H9 (cell line): ENCODE results near the gene GVQW3. TPM values are rescaled to one million over a fixed set of nuclear protein-coding genes. Genes with fewer than 3 reads are reported as not detected.

Experiments
- DNase-seq: peaks from one replicate; pipeline ENCODE4 v3.0.0-alpha.2; 2017
- H2AFZ ChIP-seq: one replicate; pipeline ENCODE4 v1.6.1; 2013; ENCODE audit warnings: mild to moderate bottlenecking, low read length, control low read depth, moderate library complexity
- H2AK5ac ChIP-seq: 2 replicates; pipeline ENCODE4 v1.6.1; 2013; ENCODE audit warnings: low read length, control low read depth, mixed read lengths; ENCODE audit not compliant: insufficient read length
- H2BK120ac ChIP-seq: one replicate; pipeline ENCODE4 v1.6.1; 2013; ENCODE audit warnings: low read depth, mild to moderate bottlenecking, low read length, control low read depth, inconsistent platforms; ENCODE audit not compliant: poor library complexity, severe bottlenecking
- H2BK12ac ChIP-seq: 2 replicates; pipeline ENCODE4 v1.6.1; 2013; ENCODE audit warnings: low read length, control low read depth, mixed read lengths, low read depth; ENCODE audit not compliant: insufficient read length
- H2BK15ac ChIP-seq: 2 replicates; pipeline ENCODE4 v1.6.1; 2013; ENCODE audit warnings: low read depth, low read length, control low read depth
- H2BK20ac ChIP-seq: one replicate; pipeline ENCODE4 v1.6.1; 2013; ENCODE audit warnings: low read depth, mild to moderate bottlenecking, low read length, control low read depth, inconsistent platforms; ENCODE audit not compliant: poor library complexity, severe bottlenecking
- H2BK5ac ChIP-seq: 2 replicates; pipeline ENCODE4 v1.6.1; 2013; ENCODE audit warnings: low read length, control low read depth, mixed read lengths; ENCODE audit not compliant: insufficient read length
- H3K14ac ChIP-seq: 2 replicates; pipeline ENCODE4 v1.6.1; 2013; ENCODE audit warnings: low read length, control low read depth; ENCODE audit not compliant: insufficient read depth
- H3K18ac ChIP-seq: 2 replicates; pipeline ENCODE4 v1.6.1; 2013; ENCODE audit warnings: low read depth, mild to moderate bottlenecking, mixed read lengths, low read length, control low read depth; ENCODE audit not compliant: insufficient read length
- H3K23ac ChIP-seq: 2 replicates; pipeline ENCODE4 v1.6.1; 2013; ENCODE audit warnings: low read length, control low read depth, mixed read lengths, low read depth; ENCODE audit not compliant: insufficient read length
- H3K23me2 ChIP-seq: 2 replicates; pipeline ENCODE4 v1.6.1; 2013; ENCODE audit warnings: low read depth, mild to moderate bottlenecking, mixed read lengths, low read length, control low read depth; ENCODE audit not compliant: insufficient read length, poor library complexity, severe bottlenecking
- H3K27ac ChIP-seq: 2 replicates; pipeline ENCODE4 v1.5.1; 2013; ENCODE audit warnings: low read length, control low read depth, mixed read lengths, low read depth; ENCODE audit not compliant: insufficient read length
- H3K27me3 ChIP-seq: 2 replicates; pipeline ENCODE4 v1.6.1; 2013; ENCODE audit warnings: low read length, control low read depth, inconsistent platforms; ENCODE audit not compliant: insufficient read depth
- H3K4ac ChIP-seq: 2 replicates; pipeline ENCODE4 v1.6.1; 2013; ENCODE audit warnings: low read depth, mild to moderate bottlenecking, control low read depth, inconsistent platforms, low read length, moderate library complexity
- H3K4me1 ChIP-seq: 2 replicates; pipeline ENCODE4 v1.6.1; 2013; ENCODE audit warnings: low read length, control low read depth, inconsistent platforms; ENCODE audit not compliant: insufficient read depth
- H3K4me2 ChIP-seq: 2 replicates; pipeline ENCODE4 v1.6.1; 2013; ENCODE audit warnings: low read length, control low read depth, mixed read lengths; ENCODE audit not compliant: insufficient read length, insufficient read depth
- H3K56ac ChIP-seq: 2 replicates; pipeline ENCODE4 v1.6.1; 2013; ENCODE audit warnings: low read depth, mild to moderate bottlenecking, mixed read lengths, low read length, control low read depth; ENCODE audit not compliant: insufficient read length
- H3K79me1 ChIP-seq: 2 replicates; pipeline ENCODE4 v1.6.1; 2013; ENCODE audit warnings: low read depth, mild to moderate bottlenecking, moderate library complexity, low read length, control low read depth, inconsistent platforms; ENCODE audit not compliant: insufficient read depth, poor library complexity, severe bottlenecking
- H3K79me2 ChIP-seq: 2 replicates; pipeline ENCODE4 v1.6.1; 2013; ENCODE audit warnings: low read length, control low read depth, inconsistent platforms; ENCODE audit not compliant: insufficient read depth
- H3K9ac ChIP-seq: 2 replicates; pipeline ENCODE4 v1.6.1; 2013; ENCODE audit warnings: low read length, control low read depth, mixed read lengths; ENCODE audit not compliant: insufficient read length; ENCODE audit errors: extremely low read depth
- H3K9me3 ChIP-seq: one replicate; pipeline ENCODE4 v1.6.1; 2013; ENCODE audit warnings: low read depth, low read length, inconsistent platforms; ENCODE audit not compliant: control insufficient read depth
- H3T11ph ChIP-seq: one replicate; pipeline ENCODE4 v1.6.1; 2013; ENCODE audit warnings: mild to moderate bottlenecking, low read length, control low read depth, inconsistent platforms
- H4K20me1 ChIP-seq: one replicate; pipeline ENCODE4 v1.6.1; 2013; ENCODE audit not compliant: control insufficient read depth, insufficient read length, insufficient read depth
- H4K5ac ChIP-seq: 2 replicates; pipeline ENCODE4 v1.6.1; 2013; ENCODE audit warnings: low read depth, mild to moderate bottlenecking, mixed read lengths, low read length, control low read depth; ENCODE audit not compliant: insufficient read length
- H4K8ac ChIP-seq: replicated peaks from 2 replicates; pipeline ENCODE4 v1.6.1; 2013; ENCODE audit warnings: low read length, control low read depth, mixed read lengths, low read depth; ENCODE audit not compliant: insufficient read length
- H4K91ac ChIP-seq: 2 replicates; pipeline ENCODE4 v1.6.1; 2013; ENCODE audit warnings: low read depth, mild to moderate bottlenecking, moderate library complexity, mixed read lengths, low read length, control low read depth; ENCODE audit not compliant: insufficient read length
- H3K27ac Mint-ChIP-seq, 3 experiments: 2 replicates in 2 of 3; 3 replicates in 1 of 3; pipeline ENCODE4 v1.8.0; 2020 to 2021; ENCODE audit warnings: mixed read lengths in 3 of 3, mild to moderate bottlenecking in 1 of 3, moderate library complexity in 1 of 3
- H3K27me3 Mint-ChIP-seq: 2 replicates; pipeline ENCODE4 v1.8.0; 2021; ENCODE audit warnings: low read depth, mild to moderate bottlenecking, moderate library complexity, mixed read lengths
- H3K36me3 Mint-ChIP-seq, 3 experiments: 2 replicates in 2 of 3; 3 replicates in 1 of 3; pipeline ENCODE4 v1.8.0; 2020 to 2021; ENCODE audit warnings: low read depth in 3 of 3, mixed read lengths in 3 of 3; ENCODE audit not compliant: insufficient read depth in 1 of 3
- H3K4me1 Mint-ChIP-seq, 2 experiments: 2 replicates each; pipeline ENCODE4 v1.8.0; 2020; ENCODE audit warnings: mixed read lengths in 2 of 2
- H3K4me3 Mint-ChIP-seq, 2 experiments: 2 replicates in 1 of 2; 3 replicates in 1 of 2; pipeline ENCODE4 v1.8.0; 2020 to 2021; ENCODE audit warnings: mild to moderate bottlenecking in 2 of 2, mixed read lengths in 2 of 2, moderate library complexity in 1 of 2
- H3K9me3 Mint-ChIP-seq, 2 experiments: 2 replicates in 1 of 2; 3 replicates in 1 of 2; pipeline ENCODE4 v1.8.0; 2020; ENCODE audit warnings: mild to moderate bottlenecking in 2 of 2, mixed read lengths in 2 of 2, moderate library complexity in 1 of 2
- CTCF ChIP-seq: fragments of 200-600 bp; sonication (generic); conservative IDR thresholded peaks from 3 replicates; pipeline ENCODE4 v1.8.0; 2021; ENCODE audit warnings: antibody characterized with exemption, mild to moderate bottlenecking
- WGBS: extraction: QIAGEN DNeasy Blood & Tissue Kit; methylation state at CpG from one replicate; pipeline ENCODE4 v1.1.7; 2013; ENCODE audit warnings: missing lambda C conversion rate, low lambda C conversion rate, mixed read lengths; ENCODE audit not compliant: insufficient read length; ENCODE audit errors: extremely low coverage; 5-methylcytosine and 5-hydroxymethylcytosine counted together
- total RNA-seq: library from RNA; stranded (reverse); gene quantifications from 2 replicates; pipeline ENCODE4 v1.2.1, GENCODE V29; 2021

The GVQW3 gene
- total RNA-seq, 1 experiment from 2014 or later = 4.5 TPM

GRCh38 chr11:76365038-76365679, 16.0 kb upstream of the GVQW3 start:
- no peak overlapping the region for H3T11ph ChIP-seq
- no peak overlapping the region for H2BK120ac ChIP-seq
- H3K9ac ChIP-seq = no peak overlapping the region
- WGBS = no CpG with 5 or more reads among the region's 16 CpGs
- H2AK5ac ChIP-seq = no peak overlapping the region
- no peak overlapping the region for H2BK5ac ChIP-seq
- H3K4ac ChIP-seq = no peak overlapping the region
- no peak overlapping the region for H2BK15ac ChIP-seq
- no peak overlapping the region for H4K5ac ChIP-seq
- Mint-ChIP-seq H3K27me3 (no peaks in the 10 kb centered on the region), H3K36me3 (peaks cover 9 to 14% (median 10%) of the 10 kb centered on the region in 3 experiments; a peak in 5 of 7 replicates), H3K27ac (peak overlapping the region in 1 of 3 experiments; percentile 72; a peak in 1 of 7 replicates), H3K4me3 (no peak overlapping the region), H3K4me1 (peaks cover 4 to 7% of the 10 kb centered on the region in 2 experiments; a peak in 2 of 4 replicates), H3K9me3 (no peaks in the 10 kb centered on the region)
- no peak overlapping the region for H4K8ac ChIP-seq
- no peaks in the 10 kb centered on the region; the same call in 1 of the 2 replicates for H3K4me1 ChIP-seq
- H2BK20ac ChIP-seq = no peak overlapping the region
- H3K79me1 ChIP-seq = peaks cover 2% of the 10 kb centered on the region
- H3K27ac ChIP-seq = no peak overlapping the region
- H4K91ac ChIP-seq = no peak overlapping the region
- no peak overlapping the region for H3K14ac ChIP-seq
- H3K9me3 ChIP-seq = no peaks in the 10 kb centered on the region
- no peak overlapping the region for H3K4me2 ChIP-seq
- H3K18ac ChIP-seq = no peak overlapping the region
- H4K20me1 ChIP-seq = no peaks in the 10 kb centered on the region
- H2AFZ ChIP-seq = no peak overlapping the region
- TF ChIP-seq CTCF = no peak
- no peaks in the 10 kb centered on the region for H3K23me2 ChIP-seq
- H3K79me2 ChIP-seq = peaks cover 6% of the 10 kb centered on the region; the same call in 1 of the 2 replicates
- DNase-seq = no peak
- no peak overlapping the region for H3K23ac ChIP-seq
- no peak overlapping the region for H3K56ac ChIP-seq
- H2BK12ac ChIP-seq = no peak overlapping the region
- H3K27me3 ChIP-seq = no peaks in the 10 kb centered on the region
